OCI-LY3 (cell line): Measurements from ENCODE around the gene SIK3.

Experiments used
- H2AFZ ChIP-seq: fragments of 200-600, 300-600 bp; shearing (Covaris generic); 2 replicates; pipeline ENCODE4 v1.6.0; 2014; ENCODE audit warnings: antibody characterized with exemption, low read depth, low read length
- H3K27ac ChIP-seq: fragments of 200-600, 300-600 bp; sonication (generic); 2 replicates; pipeline ENCODE4 v1.5.1; 2014; ENCODE audit warnings: mild to moderate bottlenecking, low read length, moderate library complexity, mixed read lengths
- H3K27me3 ChIP-seq: fragments of 200-600, 300-600 bp; sonication (generic); 2 replicates; pipeline ENCODE4 v1.6.1; 2014; ENCODE audit warnings: low read depth, low read length, mixed read lengths
- H3K36me3 ChIP-seq: fragments of 200-600, 300-600 bp; sonication (generic); replicated peaks from 2 replicates; pipeline ENCODE3; 2014; ENCODE audit warnings: low read depth, low read length, mixed read lengths
- H3K4me1 ChIP-seq: fragments of 300-600, 200-600 bp; sonication (generic); 2 replicates; pipeline ENCODE4 v1.6.1; 2014; ENCODE audit warnings: low read length, mixed read lengths
- H3K4me2 ChIP-seq: fragments of 200-600, 300-600 bp; sonication (generic); 2 replicates; pipeline ENCODE4 v1.6.1; 2014; ENCODE audit warnings: low read length, mixed read lengths
- H3K4me3 ChIP-seq: fragments of 300-600, 200-600 bp; sonication (generic); 2 replicates; pipeline ENCODE4 v1.5.1; 2014; ENCODE audit warnings: antibody characterized with exemption, mild to moderate bottlenecking, low read length, moderate library complexity
- H3K79me2 ChIP-seq: fragments of 300-600, 200-600 bp; shearing (Covaris generic); 2 replicates; pipeline ENCODE4 v1.6.1; 2014; ENCODE audit warnings: mild to moderate bottlenecking, low read length, mixed read lengths
- H3K9ac ChIP-seq: fragments of 300-600, 200-600 bp; shearing (Covaris generic); 2 replicates; pipeline ENCODE4 v1.6.0; 2014; ENCODE audit warnings: mild to moderate bottlenecking, low read length, moderate library complexity
- H3K9me3 ChIP-seq: fragments of 200-600, 300-600 bp; shearing (Covaris generic); 2 replicates; pipeline ENCODE4 v1.6.1; 2014; ENCODE audit warnings: low read length, mixed read lengths; ENCODE audit not compliant: insufficient read depth
- H4K20me1 ChIP-seq: fragments of 200-600, 300-600 bp; sonication (generic); 2 replicates; pipeline ENCODE4 v1.6.1; 2016; ENCODE audit warnings: low read length, mixed read lengths; ENCODE audit not compliant: insufficient read depth
- EZH2phosphoT487 ChIP-seq: fragments of 200-600 bp; shearing (Covaris generic); IDR thresholded peaks from 2 replicates; pipeline ENCODE4 v1.6.1; 2018; ENCODE audit warnings: antibody characterized with exemption, mixed run types, low read depth
- TF ChIP-seq, protein P1 (sequence below): fragments of 200-600, 300-600 bp; sonication (generic); IDR thresholded peaks from 2 replicates; pipeline ENCODE4 v1.5.1; 2014; ENCODE audit warnings: antibody characterized with exemption, low read length, low read depth

Gene SIK3

DNA sequence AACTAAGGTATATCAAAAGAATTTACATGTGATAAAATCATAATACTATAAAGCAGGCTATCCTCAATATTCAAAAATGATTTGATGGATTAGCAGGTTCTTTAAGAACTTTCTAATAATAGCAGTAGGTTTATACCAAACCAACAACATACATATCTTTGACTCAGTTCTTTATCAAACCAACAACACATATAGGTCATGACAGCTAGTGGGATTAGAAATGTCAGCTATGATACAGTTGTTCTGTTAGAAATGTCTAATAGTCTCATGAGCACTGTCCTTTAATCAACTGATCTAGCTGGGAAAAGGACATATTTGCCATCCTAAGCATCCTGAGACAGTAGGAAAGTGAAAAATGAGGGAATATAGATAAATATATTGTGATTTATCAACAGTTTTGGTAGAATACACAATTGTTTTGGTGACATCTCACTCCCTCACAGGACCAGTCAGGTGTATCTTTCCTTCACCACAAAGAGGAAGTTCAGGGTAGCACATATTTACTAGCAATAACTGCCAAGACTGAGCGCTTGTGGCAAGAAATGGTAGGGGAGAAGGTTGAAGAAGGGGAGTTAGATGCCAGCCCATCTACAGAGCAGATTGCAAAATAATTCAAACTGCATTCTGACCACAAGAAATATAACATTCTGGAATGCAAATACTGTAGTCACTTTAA is 170.0 kb downstream of the SIK3 start:
- H3K27ac ChIP-seq, result no peak overlapping the region
- H3K9me3 ChIP-seq, result no peaks in the 10 kb centered on the region
- peaks cover 3% of the 10 kb centered on the region for H3K36me3 ChIP-seq
- no peak overlapping the region for H3K4me3 ChIP-seq
- H3K27me3 ChIP-seq, result peaks cover 8% of the 10 kb centered on the region; the same call in 1 of the 2 replicates
- no peak overlapping the region for H3K9ac ChIP-seq
- H2AFZ ChIP-seq, result no peak overlapping the region
- H4K20me1 ChIP-seq, result peaks cover 32% of the 10 kb centered on the region
- peak overlapping the region; percentile 3 for H3K4me2 ChIP-seq
- H3K79me2 ChIP-seq, result no peaks in the 10 kb centered on the region
- TF ChIP-seq, protein P1, sequence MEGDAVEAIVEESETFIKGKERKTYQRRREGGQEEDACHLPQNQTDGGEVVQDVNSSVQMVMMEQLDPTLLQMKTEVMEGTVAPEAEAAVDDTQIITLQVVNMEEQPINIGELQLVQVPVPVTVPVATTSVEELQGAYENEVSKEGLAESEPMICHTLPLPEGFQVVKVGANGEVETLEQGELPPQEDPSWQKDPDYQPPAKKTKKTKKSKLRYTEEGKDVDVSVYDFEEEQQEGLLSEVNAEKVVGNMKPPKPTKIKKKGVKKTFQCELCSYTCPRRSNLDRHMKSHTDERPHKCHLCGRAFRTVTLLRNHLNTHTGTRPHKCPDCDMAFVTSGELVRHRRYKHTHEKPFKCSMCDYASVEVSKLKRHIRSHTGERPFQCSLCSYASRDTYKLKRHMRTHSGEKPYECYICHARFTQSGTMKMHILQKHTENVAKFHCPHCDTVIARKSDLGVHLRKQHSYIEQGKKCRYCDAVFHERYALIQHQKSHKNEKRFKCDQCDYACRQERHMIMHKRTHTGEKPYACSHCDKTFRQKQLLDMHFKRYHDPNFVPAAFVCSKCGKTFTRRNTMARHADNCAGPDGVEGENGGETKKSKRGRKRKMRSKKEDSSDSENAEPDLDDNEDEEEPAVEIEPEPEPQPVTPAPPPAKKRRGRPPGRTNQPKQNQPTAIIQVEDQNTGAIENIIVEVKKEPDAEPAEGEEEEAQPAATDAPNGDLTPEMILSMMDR, result no peak
- peaks cover 14% of the 10 kb centered on the region for H3K4me1 ChIP-seq

DNA sequence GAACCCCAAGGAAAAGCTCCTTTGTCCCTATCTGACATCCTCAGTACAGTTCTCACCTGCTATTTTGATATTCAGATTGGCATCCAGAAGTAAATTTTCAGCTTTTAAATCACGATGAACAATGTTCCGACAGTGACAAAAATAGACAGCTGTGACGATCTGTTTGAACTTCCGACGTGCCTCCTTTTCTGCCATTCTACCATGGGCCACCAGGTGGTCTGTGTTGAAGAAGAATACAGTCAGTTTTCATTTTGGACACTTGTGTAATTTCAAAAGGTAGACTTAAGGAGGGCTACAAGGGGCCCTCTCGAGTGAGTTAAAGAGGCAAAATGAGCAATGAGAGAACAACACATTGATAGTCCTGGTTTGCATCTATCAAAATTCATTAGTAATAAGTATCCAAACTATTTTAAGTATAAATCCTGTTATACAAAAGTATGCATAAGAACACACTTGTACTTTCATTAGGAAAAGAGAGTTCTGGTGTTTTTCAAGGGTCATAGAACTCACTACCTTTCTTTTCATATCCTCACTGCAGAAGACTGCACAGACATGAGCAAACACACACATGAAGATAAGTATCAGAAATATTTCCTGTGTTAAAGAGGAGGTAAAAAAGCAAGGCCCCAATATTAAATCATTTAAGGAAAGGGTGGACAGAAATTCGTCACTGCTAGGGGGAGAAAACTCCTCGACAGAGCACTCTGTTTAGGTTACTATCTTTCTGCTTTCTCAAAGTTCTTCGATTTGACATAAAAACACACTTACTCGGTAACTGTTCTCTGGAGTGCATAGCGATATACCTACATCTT is 170.9 kb downstream of the SIK3 start:
- H3K27ac ChIP-seq, result no peak overlapping the region

DNA sequence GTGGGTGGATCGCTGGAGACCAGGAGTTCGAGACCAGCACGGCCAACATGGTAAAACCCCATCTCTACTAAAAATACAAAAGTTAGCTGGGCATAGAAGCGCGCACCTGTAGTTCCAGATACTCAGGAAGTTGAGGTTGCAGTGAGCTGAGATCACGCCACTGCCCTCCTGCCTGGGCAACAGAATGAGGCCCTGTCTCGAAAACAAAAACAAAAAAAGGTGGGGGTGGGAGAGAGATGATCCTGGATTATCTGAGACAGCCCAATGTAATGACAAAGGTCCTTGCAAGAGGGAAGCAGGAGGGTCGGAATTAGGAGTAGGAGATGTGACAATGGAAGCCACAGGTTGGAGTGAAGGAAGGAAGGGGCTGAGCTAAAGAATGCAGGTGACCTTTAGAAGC is 173.2 kb downstream of the SIK3 start:
- Histone ChIP-seq H4K20me1 (peaks cover 26% of the 10 kb centered on the region), H3K79me2 (no peaks in the 10 kb centered on the region), H3K4me3 (no peak overlapping the region), H3K27ac (no peak overlapping the region), H3K9me3 (no peaks in the 10 kb centered on the region), H3K27me3 (peaks cover 8% of the 10 kb centered on the region; the same call in 1 of the 2 replicates), H3K4me2 (no peak overlapping the region), H2AFZ (no peak overlapping the region), H3K9ac (no peak overlapping the region), H3K4me1 (peaks cover 14% of the 10 kb centered on the region), H3K36me3 (peaks cover 3% of the 10 kb centered on the region)
- TF ChIP-seq, protein P1, result no peak
- no peak for TF ChIP-seq EZH2phosphoT487

More for the DNA sequence above, 170.9 kb downstream of the SIK3 start:
- H3K4me1 ChIP-seq, result peaks cover 14% of the 10 kb centered on the region
- H3K27me3 ChIP-seq, result peaks cover 8% of the 10 kb centered on the region; the same call in 1 of the 2 replicates
- no peaks in the 10 kb centered on the region for H3K9me3 ChIP-seq
- H3K4me3 ChIP-seq, result no peak overlapping the region
- H3K4me2 ChIP-seq, result no peak overlapping the region
- peaks cover 3% of the 10 kb centered on the region for H3K36me3 ChIP-seq
- H3K79me2 ChIP-seq, result no peaks in the 10 kb centered on the region
- no peak overlapping the region for H3K9ac ChIP-seq
- no peak for TF ChIP-seq EZH2phosphoT487
- TF ChIP-seq, protein P1, result peak; percentile 26
- H2AFZ ChIP-seq, result no peak overlapping the region
- H4K20me1 ChIP-seq, result peaks cover 32% of the 10 kb centered on the region

DNA sequence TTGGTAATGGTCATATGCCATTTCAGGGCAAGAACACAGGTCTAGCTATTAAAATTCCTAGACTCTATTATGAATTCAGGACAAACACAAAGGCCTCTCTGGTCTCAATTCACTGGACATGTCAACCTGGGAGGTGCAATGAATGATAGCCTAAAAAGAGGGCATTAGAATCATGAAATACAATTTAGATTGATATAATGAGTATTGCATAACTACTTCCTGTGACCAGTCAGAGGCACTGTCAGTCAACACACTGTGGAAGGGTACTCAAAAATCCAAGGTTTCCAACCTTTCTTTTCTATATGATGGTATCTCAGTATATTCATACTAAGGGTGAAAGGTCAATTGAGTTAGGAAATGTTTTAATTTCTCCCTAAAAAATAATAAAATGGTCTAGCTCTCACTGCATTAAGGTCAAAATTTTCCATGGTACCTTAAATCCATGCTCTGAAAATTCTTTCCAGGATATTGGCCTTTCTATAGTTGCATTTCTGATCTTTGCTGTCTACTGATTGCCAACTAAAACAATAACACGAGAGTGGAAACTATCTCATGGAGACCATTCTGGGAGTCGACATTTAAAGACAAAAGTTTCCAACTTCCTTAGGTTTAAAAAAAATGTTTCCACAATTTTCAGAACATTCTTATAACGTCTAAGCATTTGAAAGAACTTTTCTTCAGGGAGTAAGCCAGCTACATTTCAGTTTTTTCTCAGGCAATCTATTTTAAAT is 179.1 kb downstream of the SIK3 start:
- H3K27me3 ChIP-seq, result no peaks in the 10 kb centered on the region
- H3K4me1 ChIP-seq, result no peaks in the 10 kb centered on the region
- TF ChIP-seq, protein P1, result 0 out of 2 replicates have a peak, but pooled peaks have one; percentile 4
- TF ChIP-seq EZH2phosphoT487, result no peak
- no peak overlapping the region for H3K4me2 ChIP-seq
- H2AFZ ChIP-seq, result no peak overlapping the region
- no peak overlapping the region for H3K9ac ChIP-seq
- H3K79me2 ChIP-seq, result no peaks in the 10 kb centered on the region
- no peaks in the 10 kb centered on the region for H3K36me3 ChIP-seq
- H4K20me1 ChIP-seq, result 0 out of 2 replicates have a peak, but pooled peaks cover 4% of the 10 kb centered on the region
- H3K9me3 ChIP-seq, result no peaks in the 10 kb centered on the region
- no peak overlapping the region for H3K27ac ChIP-seq
- H3K4me3 ChIP-seq, result no peak overlapping the region
